Activated CD4-positive, alpha-beta T cell treated with anti-CD3 and anti-CD28 coated beads, Interleukin-2, amount 50 U/mL, for 24 hours (primary cell): ENCODE results near the gene SKP1.

Experiments
- DNase-seq, 2 donors: peaks; one replicate each; pipeline ENCODE4 v3.0.0-alpha.2; 2020; ENCODE audit warnings: low read depth in 1 of 2, low spot score in 1 of 2

The SKP1 gene

DNA sequence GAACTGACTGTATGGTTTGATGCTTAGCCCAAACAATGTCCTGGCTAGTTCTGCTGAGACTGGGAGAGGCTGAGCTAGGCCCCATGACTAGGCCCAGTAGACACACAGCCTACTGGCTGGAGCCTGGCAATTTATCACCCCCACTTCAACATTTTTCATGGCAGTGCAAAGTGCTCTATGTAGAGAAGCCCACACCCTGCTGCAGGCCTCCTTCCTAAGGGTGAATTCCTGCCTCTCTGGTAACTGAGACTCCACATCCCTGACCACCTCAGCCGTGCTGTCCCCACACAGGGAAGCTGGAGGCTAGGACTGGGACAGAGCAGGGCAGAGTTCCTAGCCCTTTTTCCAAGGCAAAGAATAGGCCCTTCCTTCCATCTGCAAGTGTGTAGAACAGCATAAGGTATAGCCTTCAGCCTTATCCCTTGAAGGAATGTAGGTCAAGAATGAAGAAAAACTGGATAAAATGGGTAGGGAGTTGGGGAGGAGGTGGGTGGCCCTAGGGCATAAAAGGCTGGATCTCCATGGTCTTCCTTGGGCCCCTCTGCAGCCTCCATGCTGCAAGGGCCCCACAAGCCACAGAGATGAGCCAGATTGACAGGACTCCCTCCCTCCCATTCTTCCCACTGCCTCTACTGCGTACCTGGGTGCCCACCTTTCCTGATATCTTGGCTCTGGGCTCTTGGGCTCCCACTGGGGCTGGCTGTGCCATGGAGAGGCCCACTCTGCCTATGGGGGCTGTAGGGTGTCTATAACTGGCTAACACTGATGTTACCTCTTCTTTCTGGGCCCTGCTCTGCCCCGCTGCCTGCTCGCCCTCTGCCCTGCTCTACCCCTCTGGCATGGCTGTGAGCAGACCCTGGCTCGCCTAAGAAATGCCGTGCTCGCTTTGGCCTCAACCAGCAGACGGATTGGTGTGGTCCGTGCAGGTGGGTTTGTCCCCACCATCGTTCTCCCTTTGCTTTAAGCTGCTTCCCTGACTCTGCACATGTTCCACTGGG is 32.5 kb downstream of the SKP1 start:
- DNase-seq: no peak

DNA sequence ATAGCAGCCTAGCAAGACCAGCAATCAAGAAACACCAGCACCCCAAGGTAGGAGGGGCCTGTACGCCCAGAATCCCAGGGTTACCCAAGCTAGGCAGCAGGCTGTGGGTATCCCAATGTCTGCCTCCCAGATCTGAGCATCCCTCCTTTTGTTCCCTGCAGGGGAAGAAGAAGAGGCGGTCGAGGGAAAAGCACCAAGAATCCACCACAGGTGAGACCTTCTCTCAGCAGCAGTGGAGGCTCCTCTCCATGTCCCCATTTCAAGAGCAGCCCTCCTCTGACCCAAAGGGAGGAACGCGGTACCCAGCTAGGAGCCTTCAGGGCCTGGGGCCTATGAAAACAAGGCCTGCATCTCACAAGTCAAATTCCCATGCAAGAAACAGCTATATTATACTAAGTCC is 33.3 kb downstream of the SKP1 start:
- DNase-seq: no peak

DNA sequence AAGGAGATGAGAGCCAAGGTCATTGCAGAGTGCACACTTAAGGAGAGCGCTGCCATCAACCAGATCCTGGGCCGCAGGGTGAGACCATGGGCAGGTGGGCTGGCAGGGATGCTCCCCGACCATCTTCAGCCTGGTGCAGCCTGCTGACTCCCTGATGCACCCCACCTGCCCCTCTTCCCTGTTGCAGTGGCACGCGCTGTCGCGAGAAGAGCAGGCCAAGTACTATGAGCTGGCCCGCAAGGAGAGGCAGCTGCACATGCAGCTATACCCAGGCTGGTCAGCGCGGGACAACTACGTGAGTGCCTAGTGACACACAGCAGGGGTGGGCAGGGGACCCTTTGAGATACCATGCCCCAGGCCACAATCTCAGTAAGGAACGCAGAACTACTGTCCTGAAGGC is 33.9 kb downstream of the SKP1 start:
- no peak for DNase-seq

DNA sequence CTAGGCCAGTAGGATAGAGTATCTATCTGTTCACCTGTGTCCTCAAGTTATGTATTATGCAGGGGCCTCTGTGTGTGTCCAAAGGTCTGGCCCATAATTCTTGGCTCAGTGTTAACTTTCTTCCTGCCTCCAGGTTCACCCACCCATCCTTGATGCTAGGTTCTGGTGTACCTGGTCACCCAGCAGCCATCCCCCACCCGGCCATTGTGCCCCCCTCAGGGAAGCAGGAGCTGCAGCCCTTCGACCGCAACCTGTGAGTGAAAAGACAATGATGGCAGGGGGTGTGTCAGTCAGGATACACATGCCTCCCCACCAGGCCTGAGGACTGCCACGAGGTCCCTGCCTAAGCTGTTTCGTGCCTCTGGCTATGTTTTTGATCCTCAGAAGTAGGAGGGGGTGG is 34.7 kb downstream of the SKP1 start:
- DNase-seq: no peak

DNA sequence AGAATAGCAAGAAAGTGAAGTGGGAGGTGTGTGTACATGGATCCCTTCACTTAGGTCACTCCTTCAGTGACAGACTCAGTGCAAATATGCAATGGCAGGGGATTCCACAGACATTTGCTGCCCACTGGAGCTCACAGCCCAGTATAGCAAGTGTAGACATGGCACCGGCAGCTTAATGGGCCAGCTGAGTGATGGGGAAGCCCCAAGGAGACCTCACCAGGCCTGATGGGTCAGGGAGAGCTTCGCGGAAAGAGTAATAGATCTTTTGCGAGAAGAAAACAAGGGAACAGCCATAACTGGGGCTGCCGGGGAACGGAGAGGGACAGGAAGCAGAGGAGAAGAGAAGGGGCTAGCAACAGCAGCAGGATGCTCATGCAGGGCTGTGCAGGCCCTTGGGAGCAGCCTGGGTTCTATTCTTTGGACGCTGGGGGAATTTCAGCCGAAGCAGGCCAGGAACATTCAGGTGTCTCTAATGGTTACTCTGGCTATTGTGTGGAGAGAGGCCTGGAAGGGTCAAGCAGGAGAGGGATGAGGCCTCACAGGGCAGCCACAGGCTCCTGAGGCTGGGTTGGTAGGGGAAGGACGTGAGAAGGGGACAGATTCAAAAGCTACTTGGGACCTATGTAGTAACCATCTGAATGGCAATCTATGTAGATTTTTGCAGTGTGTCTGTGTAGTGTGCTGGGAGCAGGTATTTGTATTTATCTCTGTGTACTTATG is 35.3 kb downstream of the SKP1 start:
- no peak for DNase-seq

DNA sequence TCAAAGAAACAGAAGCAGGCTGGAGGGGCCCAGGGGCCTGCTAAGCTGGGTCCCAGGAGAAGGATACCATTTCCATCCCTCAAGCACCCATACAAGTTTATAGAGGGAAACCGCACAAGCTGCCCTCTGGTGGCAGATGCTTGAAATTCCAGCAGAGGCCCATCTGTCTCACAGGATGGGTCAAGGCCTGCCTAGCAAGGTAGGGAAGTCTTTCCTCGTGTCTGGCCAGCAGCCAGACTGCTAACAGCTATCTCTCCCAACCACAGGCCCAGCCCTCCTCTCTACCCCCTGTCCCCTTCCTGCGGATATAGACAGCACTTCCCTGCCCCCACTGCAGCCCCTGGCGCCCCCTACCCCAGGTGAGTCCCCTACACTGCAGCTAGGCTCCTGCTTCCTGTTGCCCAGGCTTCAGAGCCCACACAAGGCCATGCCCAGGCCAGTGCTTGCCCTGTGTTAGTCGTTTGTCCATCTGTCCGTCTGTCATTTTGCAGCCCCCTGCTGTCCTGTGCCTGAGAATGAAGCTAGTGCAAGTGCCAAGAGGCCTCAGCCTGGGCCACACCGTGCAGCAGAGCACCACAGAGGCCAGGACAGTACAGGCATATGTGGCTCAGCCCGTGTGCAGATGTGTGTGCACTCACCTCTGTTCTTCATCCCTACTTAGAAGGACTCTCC is 36.1 kb downstream of the SKP1 start:
- DNase-seq: no peak

DNA sequence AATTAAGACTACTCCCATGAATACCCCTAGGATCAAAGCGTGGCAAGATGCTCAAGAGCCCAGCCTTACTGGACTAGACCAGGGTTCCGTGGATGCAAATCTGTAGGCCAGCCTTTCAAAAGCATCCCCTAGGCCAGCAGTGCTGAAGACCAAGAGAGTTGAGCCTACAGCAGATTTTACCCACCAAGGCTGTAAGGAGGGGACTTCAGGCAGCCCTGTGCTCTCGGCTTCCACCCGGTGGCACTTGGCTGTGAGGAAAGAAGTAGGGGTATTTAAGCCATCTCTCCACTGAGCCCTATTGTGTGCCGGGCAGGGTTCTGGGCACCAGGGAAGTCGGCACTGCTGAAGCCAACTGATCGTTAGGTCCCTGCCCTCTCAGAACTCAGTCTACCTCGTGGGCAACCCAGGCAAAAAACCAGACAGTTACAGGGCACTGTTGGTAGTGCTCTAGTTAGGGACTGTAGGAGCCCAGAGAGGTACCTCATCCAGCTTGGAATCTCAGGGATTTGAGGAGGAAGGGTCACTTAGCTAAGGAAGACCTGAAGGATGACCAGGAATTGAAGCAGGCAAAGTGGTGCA is 36.8 kb downstream of the SKP1 start:
- DNase-seq: no peak

DNA sequence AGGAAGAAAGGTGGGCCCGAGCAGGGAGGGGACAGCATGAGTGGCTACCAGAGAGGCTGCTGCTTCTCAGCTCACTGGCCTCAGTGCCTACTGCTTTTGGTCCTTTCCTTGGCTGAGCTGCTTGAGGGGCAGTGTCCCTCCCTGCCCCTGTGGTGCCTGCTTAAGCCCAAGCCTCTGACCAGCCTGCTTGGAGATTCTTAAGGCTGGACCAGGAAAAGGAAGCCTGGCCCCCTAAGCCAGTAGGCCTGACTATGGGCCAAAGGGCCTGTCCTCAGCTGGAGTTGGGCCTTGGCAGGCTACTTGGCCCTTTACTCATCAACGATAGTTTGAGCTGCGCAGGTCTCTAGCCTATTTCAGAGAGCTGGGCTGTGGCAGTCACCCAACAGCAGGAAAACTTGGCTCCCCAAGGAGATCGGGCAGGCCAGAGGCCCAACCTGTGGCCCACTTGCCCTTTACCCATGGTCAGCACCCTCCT is 37.3 kb downstream of the SKP1 start:
- DNase-seq: no peak

DNA sequence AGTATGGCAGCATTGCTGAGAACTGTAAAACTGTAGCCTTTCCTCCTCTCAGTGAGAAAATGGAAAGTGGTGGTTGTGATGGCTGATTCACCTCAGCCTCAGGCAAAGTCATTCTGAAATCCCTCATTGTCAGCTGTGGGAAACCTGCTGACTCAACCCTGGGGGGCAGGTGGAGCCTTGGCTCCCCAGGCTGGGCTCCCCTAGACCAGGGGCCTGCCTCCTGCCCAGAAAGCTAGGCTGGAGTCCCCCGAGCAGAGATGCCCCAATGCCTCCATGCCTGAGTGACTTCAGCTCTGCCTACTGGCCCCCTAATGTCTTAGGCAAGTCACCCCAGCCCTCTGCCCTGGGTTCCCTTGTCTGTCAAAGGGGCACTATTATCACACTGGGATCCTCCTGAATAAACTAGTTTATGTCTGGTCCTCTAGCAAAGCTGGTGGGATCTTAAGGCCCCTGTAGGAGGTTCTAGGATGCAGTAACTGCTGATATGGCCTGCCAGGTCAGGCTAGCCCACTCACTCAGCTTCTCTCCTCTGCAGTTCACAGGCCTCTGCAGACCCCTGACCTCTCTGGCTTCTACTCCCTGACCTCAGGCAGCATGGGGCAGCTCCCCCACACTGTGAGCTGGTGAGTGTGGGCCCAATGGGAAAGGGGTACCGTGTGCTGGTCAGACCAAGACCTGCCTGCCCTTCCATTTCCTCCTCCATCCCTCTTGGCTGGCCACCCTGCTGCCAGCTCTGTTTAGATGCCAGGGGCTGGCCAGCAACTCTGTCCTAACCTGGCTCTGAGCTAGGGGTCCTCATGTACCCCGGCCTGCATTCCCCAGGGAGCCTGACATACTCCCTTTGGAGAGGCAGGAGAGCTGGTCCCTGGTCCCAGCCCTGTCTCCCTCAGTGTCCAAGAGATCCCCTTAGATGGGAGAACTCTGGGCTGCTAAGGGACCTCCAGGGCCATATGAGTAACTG is 38.1 kb downstream of the SKP1 start:
- DNase-seq: peak in 1 of 2 donors; percentile 74

DNA sequence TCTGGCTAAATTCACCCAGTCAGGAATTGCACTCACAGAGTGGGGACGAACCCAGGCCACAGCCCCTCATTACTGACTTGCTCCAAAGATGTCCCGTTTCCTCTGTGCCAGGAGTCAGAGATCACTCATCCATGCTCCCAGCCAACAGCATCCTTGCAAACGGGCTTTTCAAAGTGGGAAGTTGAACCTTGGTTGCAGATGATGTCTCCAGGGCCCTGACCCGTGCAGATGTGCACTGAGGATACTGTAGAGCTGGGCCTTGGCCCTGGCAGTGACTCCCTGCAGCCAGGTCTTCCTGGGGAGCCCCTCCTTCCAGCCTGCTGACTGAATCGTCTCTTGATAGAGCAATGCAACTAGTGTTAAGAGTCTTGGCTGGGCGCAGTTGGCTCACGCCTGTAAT is 40.0 kb downstream of the SKP1 start:
- no peak for DNase-seq

DNA sequence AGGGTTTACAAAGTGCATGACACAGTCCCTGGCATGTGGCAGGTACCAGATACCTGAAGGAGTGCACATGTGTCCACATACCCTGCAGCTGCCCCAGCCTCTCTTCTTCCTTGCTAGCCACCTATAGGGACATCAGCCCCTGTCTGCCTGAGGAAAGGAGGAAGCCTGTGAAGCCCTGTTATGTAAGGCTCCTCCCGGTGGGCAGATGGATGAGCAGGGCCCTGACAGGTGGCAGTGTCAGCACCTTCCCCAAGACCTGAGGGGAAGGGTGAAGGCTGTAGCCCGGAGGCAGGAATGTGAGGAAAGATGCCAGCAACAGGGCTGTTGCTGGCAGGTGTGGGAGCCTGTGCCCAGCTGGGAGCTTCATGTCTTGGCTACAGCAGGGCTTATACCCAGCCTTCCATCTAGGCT is 40.5 kb downstream of the SKP1 start:
- no peak for DNase-seq

DNA sequence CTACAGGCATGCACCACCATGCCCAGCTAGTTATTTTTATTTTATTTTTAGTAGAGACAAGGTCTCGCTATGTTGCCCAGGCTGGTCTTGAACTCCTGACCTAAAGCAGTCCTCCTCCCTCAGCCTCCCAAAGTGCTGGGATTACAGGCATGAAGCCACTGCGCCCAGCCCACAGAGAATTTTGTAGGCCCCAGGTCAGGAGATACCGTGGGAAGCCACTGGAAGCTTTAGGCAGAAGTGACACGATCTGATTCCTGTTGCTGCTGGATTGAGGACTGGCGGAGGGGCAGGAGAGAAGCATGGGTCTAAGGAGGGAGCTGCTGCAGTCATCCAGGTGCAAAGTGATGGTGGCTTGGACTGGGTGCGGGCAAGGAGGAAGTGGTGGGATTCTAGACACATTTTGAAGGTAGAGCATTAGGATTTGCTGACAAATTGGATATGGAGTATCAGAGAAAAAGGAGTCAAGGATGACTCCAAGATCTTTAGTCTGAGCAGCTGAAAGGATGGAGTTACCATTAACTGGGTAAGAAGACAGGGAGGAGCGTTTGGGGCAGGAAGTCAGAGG is 41.6 kb downstream of the SKP1 start:
- DNase-seq: no peak

DNA sequence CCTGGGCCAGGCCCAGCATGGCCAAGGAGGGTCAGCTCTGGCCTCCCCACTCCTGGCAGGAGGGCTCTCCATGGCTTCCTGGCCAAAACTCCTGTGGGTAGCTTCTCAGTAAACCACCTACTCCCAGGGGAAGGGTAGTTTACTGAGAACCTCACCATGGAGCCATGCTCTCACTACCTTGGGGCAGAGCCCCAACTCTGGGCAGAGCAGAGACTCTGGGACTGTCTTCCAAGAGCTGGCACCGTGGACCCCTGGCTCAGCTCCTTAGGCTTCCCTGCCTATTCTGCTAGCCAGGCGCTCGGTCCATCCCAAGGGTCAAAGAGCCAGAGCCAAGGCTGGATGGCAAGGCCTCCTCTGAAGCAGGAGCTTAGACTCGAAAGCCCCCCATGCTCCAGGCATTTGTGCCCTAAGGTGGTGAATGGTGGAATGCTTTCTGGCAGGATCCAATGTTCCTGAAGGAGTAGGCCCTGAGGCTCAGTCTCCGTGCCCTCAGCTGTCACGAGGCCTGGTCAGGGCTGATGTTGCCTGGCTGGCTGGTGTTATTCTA is 42.7 kb downstream of the SKP1 start:
- no peak for DNase-seq

DNA sequence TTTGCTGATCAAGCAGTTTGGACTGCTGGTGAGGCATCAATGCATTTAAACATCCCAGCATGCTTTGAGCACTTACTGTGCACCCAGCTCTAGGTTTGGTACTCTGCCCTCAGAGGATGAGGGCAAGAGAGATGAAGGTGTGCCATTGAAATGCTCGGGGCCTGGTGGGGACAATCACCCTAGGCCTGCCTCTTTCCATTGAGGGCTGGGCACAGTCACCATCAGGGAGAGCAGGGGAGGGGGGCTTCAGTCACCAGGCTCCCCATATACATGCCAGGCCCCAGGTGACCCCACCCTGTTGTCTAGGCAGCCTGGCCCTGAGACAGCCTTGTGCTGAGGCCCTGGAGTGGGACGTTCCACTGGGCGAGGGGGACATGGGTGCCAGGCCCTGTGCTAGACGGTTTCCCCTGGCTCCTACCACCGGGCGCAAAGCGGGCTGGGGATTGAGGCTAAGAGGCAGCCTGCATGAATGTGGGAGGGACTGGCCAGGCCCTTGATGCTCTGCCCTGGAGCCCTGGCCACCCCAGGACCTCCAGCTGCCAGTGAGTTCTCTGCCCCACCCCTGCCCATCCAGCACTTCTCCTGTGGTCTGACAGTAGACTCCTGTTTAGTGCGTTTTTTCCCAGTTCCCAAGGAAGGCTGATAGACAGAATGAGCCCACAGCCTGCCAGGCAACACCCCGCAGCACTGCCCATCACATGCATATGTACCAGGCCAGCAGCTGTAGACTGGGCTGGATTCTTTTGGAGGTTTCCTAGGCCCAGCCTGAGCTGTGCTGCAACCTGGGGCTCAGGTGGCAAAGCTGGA is 43.4 kb downstream of the SKP1 start:
- DNase-seq: no peak

DNA sequence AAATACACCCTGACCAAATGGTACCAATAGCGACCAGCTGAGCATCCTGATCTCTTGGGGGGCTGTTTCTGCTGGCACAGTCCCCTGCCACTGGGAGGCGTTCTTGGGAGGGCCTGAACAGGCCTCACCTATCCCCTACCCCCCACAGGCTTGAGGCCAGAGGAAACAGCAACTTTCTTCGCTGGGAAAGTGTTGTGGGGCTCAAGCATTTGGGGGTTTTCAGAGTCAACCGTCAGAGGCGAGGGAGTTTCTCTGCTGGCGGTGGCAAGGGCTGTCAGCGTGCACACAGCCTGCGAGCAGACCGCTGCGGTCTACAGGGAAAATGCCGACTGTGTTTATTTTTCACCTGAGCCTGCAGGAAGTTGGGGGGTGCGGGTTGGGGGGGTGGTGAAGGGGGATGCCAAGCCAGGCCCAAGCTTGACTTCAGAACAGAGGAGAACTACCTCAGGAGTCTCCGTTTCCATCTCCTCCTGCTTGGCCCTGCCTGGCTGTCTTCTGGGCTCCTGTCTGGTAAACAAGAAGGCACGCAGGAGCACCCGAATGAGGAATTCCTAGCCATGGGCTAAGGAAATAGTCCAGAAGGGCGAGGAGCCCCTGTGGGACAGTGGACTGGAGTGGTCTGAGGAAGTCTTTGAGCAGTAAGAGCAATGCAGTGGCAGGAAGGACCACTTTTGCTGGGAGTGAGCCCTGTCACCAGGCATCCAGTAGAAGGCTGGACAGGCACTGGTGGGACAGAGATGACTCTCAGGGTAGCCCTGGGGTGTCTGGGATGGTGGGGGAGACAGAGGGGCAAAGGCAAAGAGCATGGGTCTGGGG is 44.2 kb downstream of the SKP1 start:
- DNase-seq: peak in 1 of 2 donors; percentile 66

DNA sequence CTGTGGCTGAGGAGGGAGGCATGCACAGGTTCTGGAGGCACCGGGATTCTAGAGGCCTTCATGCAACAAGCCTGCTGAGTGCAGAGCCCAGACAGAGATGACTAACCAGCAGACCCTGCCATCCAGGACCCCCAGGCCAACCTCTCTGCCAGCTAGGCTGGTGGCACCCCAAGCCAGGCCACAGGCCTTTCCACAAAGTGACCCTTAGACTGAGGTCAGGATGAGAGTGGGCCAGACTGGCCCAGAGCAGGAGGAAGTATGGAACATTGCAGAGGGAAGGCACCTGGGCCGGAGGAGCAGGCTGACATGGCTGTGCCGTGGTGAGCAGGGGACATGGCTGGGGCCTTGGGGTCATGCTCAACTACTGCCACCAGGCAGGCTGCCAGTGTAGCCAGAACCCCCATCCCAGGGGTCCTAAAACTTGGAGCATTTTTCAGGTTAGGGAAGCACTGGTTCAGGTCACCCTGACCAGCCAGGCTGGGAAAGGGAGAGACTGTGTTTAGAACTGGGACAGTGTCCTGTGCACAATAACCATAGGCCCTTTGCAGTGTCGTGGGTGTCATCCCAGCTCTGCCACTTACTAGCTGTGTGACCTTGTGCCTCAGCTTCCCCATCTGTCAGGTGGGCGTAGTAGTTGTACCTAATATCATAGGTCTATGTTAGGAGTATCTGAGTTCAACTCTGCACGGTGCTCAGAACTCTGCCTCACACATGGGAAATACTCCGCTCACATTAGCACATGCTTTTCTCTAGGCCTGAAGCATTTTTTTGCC is 45.0 kb downstream of the SKP1 start:
- no peak for DNase-seq

DNA sequence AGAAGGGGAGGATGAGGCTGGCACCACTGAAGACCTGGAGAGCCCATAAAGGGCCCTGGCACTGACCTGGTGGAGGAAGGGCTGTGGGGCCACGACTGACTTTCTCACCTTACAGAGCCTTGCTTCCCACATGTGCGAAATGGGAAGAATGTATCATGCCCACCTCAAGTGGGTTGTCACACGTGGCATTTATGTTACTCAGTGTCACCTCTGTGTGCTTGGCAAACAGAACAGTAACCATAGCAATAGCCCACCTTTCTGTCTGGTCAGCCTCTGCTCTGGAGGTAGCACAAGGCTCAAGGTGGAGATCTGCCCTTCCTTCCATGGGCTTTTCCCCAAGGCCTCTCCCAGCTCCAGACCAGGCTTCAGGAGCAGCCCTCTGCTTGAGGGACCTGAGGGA is 45.6 kb downstream of the SKP1 start:
- DNase-seq: no peak
